Fibroblast of skin of right quadriceps (primary cell): Measurements from ENCODE around the gene HSP90B1.

Experiments used
- DNase-seq: peaks from one replicate; pipeline ENCODE4 v3.0.0-alpha.2; 2013

Gene HSP90B1

DNA sequence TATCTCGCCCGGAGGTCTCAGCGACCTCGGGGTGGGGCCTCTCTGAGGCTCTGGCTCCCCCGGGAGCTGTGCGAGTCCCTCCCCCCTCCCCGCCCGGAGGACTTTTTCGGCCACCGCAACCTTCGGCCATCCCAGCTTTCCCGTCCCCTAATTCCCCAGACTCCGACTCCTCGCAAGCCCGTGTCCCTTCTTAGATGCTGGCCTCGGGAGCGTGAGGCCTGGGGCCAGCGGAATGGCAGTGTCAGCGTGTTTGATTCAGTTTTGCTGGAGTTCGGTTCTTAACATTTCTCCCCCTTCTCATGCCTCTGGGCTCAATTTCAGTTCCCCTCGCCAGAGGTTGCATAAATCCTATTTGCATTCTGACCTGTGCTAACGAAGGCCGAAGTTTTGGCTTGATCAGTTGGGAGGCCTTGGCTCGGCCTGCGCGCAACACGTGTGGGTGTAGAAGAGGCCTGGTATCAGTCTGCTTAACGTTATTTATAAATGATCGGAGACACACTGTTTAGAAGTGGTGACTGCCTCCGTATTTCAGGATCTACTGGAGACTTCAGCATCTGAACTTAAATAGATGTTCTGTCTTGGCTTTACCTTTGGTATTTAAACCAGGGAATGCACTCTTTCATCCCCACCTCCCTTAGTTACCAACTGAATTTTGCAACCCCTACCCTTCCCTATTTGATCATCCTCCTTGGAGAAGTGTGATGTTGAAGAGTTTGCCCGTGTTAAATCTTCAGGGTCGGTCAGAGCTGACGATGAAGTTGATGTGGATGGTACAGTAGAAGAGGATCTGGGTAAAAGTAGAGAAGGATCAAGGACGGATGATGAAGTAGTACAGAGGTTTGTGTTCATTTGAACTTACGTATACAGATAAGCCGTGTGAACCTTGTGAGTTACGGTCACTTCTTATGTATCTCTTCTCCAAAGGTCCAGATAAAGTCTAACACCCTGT is 851 bp downstream of the HSP90B1 start:
- DNase-seq: no peak

DNA sequence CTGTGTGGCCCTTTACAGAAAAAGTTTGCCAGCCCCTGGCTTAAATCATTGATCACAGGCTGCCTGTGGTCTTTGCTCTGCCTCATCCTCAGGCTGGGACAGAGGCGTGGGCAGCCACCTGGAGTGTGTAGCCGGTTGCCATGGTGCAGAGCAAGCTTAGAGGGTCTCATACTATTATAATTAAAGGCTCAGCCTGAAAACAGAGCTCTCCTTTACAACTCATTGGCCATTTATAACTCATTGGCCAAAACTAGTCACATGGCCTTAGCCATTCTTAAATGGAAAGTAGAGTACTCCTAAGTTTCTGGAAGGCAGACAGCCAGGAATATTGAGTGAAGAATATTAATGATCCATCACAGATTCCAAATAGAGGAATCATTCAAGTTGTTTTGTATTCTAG is 3.0 kb downstream of the HSP90B1 start:
- no peak for DNase-seq

DNA sequence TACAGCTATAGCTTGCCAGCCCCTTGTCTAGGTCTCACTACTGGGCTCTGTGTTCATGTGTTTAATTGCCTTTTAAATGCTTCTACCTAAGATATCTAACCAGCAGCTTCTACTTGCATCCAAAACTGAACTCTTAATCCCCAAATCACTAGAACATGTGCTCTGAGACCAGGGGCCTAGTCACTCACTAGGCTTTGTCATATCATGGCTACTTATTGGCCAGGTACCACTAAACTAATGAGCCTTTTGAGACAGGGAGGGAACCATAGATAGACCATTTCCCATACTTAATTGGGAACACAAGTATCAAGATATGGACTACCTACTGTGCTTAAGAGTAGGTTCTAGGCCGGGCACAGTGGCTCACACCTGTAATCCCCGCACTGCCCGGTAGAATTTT is 6.5 kb downstream of the HSP90B1 start:
- DNase-seq: no peak

DNA sequence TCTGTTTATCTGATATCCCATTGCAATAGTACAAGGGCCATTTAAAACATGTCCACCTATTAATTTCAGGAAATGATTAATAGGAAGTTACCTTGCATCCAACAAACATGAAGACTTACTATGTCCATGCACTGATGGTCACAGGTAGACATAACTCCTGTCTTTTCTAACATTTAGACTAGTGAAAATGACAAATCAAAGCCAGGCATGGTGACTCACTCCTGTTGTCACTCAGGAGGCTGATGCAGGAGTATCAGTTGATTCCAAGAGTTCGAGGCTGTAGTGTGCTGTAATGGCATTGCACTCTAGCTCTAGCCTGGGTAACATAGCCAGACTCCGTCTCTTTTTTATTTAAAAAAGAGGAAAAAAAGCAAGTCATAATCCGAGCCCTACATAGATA is 14.8 kb downstream of the HSP90B1 start:
- no peak for DNase-seq

DNA sequence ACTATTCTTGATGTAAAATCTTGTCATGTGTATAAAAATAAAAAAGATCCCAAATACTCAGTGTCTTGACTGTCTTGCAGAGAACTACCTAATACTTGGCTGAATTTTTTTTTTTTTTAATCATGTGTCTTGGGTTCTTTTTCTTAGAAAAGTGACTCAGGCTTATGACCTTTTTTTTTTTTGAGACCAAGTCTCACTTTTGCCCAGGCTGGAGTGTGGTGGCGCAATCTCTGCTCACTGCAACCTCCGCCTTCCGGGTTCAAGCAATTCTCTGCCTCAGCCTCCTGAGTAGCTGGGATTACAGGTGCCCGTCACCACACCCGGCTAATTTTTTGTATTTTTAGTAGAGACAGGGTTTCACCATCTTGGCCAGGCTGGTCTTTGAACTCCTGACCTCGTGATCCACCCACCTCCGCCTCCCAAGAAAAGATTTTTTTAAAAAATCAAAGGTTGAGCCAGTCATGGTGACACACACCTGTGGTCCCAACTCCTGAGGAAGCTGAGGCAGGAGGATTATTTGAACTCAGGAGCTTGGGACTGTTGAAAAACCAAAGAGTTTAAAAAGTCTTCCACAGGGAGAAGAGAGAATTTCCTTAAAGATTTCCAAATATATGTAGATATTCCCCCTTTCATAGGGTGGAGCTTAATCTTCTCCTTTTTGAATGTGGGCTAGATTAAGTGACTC is 17.8 kb downstream of the HSP90B1 start:
- DNase-seq: no peak

DNA sequence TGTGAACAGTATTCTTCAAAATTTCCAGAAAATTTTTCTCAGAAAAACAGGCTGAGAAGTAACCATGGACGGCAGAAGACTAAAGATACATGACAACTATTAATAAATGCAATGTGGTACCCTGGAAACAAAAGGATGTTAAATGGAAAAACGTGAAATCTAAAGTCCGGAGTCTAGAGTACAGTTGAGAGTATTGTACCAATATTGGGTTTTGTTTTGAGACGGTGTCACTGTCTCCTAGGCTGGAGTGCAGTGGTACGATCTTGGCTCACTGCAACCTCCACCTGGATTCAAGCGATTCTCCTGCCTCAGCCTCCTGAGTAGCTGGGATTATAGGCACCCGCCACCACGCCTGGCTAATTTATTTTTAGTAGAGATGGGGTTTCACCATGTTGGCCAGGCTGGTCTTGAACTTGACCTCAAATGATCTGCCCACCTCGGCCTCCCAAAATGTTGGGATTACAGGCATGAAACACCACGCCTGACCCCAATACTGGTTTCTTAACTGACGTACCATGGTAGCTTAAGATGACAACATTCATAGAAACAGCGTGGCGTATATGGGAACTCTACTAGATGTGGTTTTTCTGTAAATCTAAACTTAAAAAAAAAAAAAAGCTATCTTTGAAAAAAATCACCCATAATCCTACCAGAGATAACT is 18.7 kb downstream of the HSP90B1 start:
- DNase-seq: no peak

DNA sequence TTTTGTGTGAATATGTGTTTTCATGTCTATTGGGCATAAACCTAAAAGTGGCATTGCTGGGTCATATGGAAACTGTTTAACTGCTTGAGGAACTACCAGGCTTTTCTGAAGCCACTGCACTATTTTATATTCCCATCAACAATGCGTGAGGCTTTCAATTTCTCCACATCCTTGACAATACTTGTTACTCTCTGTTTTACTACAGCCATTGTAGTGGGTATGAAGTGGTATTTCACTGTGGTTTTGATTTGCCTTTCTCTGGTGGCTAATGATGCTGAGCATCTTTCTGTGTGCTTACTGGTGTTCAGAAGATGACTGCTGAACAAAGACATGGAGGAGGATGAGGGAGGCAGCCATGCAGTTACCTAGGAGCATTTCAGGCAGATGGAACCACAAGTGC is 22.3 kb downstream of the HSP90B1 start:
- DNase-seq: no peak

DNA sequence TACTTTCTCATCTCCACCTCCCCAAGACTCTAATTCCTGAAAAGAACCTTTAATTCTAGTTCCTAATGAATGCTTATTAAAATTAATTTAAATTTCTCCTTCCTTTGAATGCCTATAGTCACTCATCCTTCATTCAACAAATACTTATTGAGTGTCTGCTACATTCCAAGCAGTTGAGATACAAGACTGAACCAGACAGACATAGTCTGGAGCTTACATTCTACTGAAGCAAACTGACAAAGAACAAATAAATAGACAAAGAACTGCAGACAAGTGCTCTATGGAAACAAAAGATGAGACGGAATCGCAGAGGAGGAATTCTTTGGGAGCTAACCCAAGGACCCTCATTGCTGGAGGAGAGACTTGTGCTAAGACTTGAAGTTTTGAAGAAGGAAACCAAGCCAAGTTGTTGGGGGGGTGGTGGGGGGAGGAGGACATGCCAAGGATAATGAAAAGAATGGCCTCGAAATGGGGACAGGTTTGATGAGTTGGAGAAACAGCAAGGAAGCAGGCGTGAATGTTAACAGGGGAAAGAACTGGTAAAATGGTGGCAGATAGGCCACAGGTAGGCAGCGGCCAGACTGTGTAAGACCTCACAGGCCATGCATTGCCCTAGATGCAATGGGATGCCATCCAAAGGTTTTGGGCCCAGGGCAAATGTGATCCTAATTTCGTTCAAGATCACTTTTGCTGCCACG is 25.8 kb downstream of the HSP90B1 start:
- DNase-seq: no peak

DNA sequence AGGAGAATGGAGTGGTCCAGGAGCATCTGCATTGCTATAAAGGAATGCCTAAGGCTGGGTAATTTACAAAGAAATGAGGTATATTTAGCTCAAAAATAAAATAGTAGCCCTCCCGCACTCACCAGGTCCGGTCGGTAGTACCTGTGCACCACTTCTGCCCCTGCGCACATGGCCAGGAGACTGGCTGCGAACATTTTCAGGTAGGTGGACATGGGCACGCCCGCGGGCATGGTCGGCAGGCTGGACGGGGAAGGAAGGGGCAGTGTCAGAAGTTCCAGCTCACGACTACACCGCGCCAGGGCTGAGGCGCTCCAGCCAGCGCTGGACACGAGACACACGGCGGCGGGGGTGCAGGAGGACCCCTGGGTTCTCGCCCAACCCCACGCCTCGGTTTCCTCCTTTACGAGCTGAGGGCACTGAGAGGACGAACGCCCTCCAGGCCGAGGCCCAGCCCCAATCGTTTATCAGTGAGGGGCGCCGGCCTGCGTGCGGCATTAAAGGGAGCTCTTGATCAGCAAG is 26.4 kb downstream of the HSP90B1 start:
- DNase-seq: no peak

DNA sequence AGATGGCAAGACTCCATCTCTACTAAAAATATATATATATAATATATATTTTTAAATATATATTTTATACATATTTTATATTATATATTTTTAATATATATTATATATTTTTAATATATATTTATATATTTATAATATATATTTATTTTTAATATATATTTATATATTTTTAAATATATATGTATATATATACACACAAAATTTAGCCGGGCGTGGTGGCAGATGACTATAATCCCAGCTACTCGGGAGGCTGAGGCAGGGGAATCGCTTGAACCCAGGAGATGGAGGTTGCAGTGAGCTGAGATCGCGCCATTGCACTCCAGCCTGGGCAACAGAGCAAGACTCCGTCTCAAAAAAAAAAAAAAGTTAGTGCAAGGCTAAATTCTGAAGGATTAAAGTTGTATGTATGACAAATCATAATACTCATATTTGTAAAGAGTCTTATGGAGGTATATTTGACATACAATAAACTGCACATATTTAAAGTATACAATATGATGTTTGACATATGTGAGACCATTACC is 27.7 kb downstream of the HSP90B1 start:
- DNase-seq: no peak

DNA sequence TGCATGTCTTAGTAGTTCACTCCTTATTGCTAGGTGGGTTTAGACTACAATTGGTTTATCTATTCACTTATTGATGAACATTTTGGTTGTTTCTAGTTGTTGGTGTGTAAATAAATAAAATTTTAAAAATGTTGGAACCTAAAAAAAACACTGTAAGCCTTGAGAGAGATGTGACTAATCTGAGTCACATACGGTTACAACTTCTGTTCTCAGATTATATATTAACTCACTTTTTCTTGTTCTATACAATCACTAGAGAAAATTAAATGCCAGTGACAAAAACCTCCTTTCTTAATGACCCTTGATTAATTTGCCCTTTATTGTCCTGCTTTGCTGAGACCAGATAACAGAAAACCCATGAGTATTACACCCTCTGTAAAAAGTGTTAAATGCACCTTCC is 28.4 kb downstream of the HSP90B1 start:
- DNase-seq: no peak

DNA sequence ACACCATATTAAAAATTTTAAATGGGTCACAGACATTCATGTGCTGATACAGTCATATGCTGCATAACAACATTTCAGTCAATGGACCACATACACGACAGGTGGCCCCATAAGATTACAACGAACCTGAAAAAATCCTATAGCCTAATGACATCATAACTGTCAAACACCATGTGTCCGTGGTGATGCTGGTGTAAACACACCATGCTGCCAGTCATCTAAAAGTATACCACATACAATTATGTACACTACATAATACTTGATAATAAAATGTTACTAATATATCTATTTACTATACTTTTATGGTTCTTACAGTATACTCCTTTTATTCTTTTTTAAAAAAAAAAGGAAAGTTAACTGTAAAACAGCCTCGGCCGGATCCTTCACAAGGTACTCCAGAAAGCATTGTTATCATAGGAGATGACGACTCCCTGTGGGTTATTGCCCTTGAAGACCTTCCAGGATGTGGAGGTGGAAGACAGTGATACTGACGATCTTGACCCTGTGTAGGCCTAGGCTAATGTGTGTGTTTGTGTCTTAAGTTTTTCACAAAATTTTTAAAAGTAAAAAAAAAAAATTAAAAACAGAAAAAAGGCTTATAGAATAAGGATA is 30.5 kb downstream of the HSP90B1 start:
- no peak for DNase-seq

DNA sequence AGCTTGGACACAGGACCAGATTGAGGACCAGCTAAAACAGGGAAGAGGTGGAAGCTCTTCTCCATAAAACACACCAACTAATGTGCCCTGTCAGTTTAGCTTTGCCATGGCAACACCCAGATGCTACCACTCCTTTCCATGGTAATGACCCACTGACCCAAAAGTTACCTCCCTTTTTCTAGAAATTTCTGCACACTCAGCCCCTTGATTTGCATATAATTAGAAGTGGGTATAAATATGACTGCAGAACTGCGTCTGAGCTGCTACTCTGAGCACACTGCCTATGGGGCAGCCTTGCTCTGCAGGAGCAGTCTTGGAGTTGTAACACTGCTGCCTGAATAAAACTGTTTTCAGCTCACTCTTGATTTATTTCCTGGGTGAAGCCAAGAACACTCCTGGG is 32.3 kb downstream of the HSP90B1 start:
- DNase-seq: no peak

DNA sequence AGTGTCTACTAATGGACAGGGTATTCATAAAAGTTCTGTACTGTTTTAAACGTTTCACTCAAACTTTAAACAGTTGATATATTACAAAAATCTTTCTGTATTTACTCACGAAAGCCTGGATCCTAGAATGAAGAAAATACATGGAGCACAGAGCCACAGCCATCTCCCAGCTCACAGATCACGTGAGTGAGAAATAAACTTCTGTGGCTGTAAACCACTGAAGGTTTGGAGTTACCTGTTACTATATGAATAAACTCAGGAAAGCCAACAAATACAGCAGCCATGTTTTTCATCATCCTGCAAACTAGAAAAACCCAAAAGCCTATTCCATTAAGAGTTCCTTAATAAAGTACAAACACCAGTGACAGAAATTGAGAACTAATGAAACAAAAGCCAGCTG is 34.6 kb downstream of the HSP90B1 start:
- no peak for DNase-seq

DNA sequence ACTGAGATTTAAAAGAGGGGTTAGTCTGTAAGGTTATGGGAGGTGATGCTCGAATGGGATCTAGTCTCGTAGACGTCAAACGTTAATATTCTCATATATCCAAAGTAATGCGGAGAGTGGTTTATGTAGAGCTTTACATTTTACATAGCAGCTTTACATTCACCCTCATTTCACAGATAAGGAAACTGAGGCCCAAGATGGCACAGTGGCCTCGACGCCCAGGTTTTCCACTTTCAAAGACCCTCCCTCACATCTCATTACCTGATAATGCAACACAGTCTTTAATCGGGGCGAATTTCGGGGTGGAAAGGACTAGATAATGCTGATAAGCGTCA is 35.0 kb downstream of the HSP90B1 start:
- DNase-seq: no peak

DNA sequence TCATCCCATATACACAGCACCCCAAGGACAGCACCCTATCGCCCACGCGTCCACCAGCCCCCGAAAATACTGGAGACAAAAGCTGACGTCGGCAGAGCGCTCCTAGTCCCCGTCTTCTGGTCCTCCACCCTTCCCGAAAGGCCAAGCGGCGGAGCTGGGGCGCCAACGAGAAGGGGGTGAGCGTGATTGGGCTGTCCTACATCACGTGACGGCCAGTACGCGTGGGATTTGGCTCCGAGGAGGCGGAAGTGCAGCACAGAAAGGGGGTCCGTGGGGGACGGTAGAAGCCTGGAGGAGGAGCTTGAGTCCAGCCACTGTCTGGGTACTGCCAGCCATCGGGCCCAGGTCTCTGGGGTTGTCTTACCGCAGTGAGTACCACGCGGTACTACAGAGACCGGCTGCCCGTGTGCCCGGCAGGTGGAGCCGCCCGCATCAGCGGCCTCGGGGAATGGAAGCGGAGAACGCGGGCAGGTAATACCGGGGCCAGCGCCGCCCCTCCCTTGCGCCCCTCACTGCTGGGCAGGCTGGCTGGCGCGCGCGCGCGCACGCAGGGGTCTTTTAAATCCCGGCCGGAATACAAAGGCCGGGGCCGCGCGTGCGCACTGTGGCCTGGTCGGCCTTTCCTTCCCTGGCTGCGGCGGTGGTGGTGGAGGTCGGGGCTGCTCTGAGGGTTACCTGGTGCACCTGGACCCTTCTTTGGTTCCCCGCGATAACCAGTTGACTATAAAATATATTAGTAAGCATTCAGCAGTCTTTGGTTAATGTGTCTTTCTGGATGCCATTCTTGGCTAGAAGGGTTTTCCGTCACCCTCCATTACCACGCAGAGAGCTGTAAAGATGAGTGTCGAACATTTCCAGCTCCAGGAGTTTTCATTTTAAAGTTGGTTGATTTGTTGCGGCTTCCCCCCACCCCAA is 35.6 kb downstream of the HSP90B1 start, which contains the start of gene TDG:
Gene TDG (plus strand): TSS at position 283 of the 915 bp plus-strand sequence. CDS start 166 bp downstream, at position 449.
- DNase-seq: peak; percentile 99

DNA sequence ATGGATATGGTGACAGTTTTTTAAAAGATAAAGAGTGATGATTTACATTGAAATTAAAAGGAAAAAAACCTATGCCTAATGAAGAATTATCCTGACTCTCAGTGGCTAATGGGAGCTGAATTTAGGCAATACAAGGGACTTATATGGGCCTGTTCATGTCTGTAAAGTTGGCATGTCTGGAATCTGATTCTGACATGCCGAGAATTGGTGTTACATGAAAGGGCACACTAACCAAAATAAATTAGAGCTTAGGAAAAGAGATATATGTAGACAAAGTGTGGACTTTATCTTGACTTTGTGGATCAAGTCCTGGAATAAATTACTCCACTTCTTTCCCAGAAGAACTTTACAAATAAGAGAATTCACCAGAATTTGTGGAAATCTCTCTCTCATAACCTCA is 36.5 kb downstream of the HSP90B1 start:
- no peak for DNase-seq

DNA sequence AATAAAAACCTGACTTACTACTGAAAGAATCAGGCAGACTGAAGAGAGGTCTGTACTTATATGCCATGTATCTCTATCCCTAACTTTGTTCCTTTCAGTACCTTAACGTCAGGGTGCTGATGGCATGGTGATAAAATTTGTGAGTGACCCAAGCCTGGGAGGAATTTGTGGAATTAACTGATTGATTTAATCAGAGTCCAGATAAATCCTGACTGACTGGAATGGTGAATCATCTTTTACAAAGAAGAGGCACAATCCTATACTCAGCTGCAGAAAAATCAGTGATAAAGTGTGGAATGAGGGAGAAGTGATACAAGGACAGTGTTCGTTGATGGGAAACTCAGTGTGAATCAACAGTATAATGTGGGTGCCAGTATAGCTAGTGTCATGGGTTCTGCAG is 39.2 kb downstream of the HSP90B1 start:
- peak; percentile 65 for DNase-seq

DNA sequence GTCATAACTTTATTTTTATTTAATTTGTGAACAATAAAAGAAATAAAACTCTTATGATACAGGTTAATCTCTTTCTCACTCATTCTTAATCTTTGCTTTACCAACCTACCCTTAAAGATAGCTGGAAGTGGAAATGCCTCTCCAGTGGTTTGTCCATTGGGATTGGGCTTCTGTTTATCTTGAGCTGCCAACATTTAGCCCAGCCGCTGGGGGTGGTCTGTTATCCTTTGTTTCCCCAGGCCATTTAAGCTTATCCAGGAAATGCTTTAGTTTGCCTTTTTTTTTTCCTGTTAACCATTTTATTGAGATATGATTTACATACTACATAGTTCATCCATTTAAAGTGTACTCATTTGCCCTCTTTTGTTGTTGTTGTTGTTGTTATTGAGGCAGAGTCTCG is 43.7 kb downstream of the HSP90B1 start:
- no peak for DNase-seq

DNA sequence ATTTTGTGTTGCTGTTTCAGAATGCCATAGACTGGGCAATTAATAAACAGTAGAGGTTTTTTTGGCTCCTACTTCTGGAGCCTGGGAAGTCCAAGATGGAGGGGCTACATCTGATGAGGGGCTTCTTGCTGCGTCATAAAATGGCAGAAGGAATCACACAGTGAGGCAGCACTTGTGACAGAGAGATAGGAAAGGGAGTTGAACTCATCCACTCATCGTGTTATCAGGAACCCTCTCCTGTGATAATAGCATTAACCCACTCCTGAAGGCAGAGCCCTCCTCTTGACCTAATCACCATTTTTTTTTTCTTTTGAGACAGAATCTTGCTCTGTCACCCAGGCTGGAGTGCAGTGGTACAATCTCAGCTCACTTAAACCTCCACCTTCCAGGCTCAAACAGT is 45.2 kb downstream of the HSP90B1 start:
- DNase-seq: no peak

DNA sequence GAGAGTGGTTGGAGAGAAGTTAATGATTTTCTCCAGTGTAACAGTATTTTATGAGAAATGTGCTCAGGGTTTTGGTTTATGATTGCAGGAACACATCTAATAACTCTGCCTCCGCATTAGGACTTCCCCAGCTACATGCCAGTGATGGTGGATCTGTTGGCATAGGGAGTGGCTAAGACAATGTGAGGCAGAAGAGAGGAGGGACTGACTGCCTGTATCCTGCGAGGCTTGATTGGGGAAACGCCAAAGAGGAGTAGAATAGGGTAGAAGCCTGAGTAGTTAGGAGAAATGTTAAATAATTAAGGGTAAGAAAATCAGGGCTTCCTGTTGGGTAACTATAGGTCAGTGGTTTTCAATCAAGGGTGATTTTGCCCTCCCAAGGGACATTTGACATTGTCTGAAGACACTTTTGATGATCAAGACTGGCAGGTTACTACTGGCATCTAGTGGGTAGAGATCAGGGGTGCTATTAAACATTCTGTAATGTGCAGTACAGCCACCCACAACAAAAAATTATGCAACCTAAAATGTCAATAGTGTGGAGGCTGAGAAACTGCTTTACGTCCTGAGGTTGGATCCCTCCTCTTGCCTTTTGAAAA is 48.3 kb downstream of the HSP90B1 start:
- no peak for DNase-seq
